Stimulated activated CD8-positive, alpha-beta memory T cell treated with anti-CD3 and anti-CD28 coated beads, Interleukin-2, amount 100 ng/mL, for 48 hours (primary cell): ENCODE data around the gene NPS.

Experiments
- DNase-seq, 2 donors: peaks; one replicate each; pipeline ENCODE4 v3.0.0-alpha.2; 2020; ENCODE audit warnings: low read depth in 2 of 2

The NPS gene

GRCh38 chr10:127561647-127562046, 12.5 kb downstream of the NPS start:
- no peak for DNase-seq

GRCh38 chr10:127563718-127564553, 14.8 kb downstream of the NPS start:
- DNase-seq: peak; percentile 14 to 31

GRCh38 chr10:127564644-127565043, 15.5 kb downstream of the NPS start:
- no peak for DNase-seq

GRCh38 chr10:127565583-127565982, 16.5 kb downstream of the NPS start:
- no peak for DNase-seq

GRCh38 chr10:127569210-127569609, 20.1 kb downstream of the NPS start:
- no peak for DNase-seq

GRCh38 chr10:127570036-127570435, 20.9 kb downstream of the NPS start:
- DNase-seq: no peak

GRCh38 chr10:127571386-127571785, 22.3 kb downstream of the NPS start:
- DNase-seq: no peak

GRCh38 chr10:127576051-127576450, 26.9 kb downstream of the NPS start:
- no peak for DNase-seq

- DNase-seq: no peak
Measured at GRCh38 chr10:127576740-127577161, 27.6 kb downstream of the NPS start.

- no peak for DNase-seq
Measured at GRCh38 chr10:127577376-127578258, 28.5 kb downstream of the NPS start.

- DNase-seq: no peak
Measured at GRCh38 chr10:127578259-127578960, 29.3 kb downstream of the NPS start.

GRCh38 chr10:127578961-127579305, 29.8 kb downstream of the NPS start:
- no peak for DNase-seq

- DNase-seq: no peak
Measured at GRCh38 chr10:127579640-127580039, 30.5 kb downstream of the NPS start.

GRCh38 chr10:127580822-127581221, 31.7 kb downstream of the NPS start:
- no peak for DNase-seq

- no peak for DNase-seq
Measured at GRCh38 chr10:127585519-127586023, 36.5 kb downstream of the NPS start.

GRCh38 chr10:127587668-127588365, 38.7 kb downstream of the NPS start:
- no peak for DNase-seq

GRCh38 chr10:127592586-127592985, 43.5 kb downstream of the NPS start:
- DNase-seq: no peak

GRCh38 chr10:127600479-127600878, 51.4 kb downstream of the NPS start:
- DNase-seq: no peak
